ENCODE data around the gene BNIP5. TPM values are rescaled to one million over a fixed set of nuclear protein-coding genes. Genes with fewer than 3 reads are reported as not detected.

The BNIP5 gene
- total and polyA plus RNA-seq, 3 donors from 2014 or later, result 0.68 to 0.96 (median 0.87) TPM

DNA sequence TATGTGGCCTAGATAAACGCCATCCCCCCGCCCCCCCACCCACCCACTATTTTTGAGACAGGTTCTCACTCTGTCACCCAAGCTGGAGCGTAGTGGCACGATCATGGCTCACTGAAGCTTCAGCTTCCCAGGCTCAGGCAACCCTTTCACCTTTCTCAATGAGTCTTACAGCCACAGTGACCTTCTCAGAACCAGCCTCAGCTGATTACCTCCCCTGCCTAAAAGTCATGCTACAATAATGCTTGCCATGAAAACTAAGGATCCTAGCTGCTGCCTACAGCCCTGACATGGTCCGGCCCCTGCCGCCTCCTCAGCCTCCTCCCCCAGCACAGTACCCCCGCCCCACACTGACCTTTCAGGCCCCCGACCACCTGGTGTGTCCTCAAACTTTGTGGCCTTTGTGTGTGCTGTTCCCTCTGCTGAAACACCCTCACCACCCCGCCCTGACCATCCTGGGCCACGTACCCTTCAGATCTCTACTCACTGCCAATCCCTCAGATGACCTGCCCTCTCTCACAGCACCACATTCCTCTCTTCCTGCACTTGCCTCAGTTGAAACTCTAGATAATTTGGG, 35.5 kb downstream of the BNIP5 start:
- Histone ChIP-seq H3K9me3 (no peaks in the 10 kb centered on the region), H3K27ac (peak overlapping the region in 1 of 2 donors; percentile 3), H3K4me3 (no peak overlapping the region), H3K27me3 (no peaks in the 10 kb centered on the region), H3K4me1 (peaks cover 18% of the 10 kb centered on the region), H3K36me3 (ENCODE audit: low read depth, missing control alignments) (no peaks in the 10 kb centered on the region)
- TF ChIP-seq, protein P1, sequence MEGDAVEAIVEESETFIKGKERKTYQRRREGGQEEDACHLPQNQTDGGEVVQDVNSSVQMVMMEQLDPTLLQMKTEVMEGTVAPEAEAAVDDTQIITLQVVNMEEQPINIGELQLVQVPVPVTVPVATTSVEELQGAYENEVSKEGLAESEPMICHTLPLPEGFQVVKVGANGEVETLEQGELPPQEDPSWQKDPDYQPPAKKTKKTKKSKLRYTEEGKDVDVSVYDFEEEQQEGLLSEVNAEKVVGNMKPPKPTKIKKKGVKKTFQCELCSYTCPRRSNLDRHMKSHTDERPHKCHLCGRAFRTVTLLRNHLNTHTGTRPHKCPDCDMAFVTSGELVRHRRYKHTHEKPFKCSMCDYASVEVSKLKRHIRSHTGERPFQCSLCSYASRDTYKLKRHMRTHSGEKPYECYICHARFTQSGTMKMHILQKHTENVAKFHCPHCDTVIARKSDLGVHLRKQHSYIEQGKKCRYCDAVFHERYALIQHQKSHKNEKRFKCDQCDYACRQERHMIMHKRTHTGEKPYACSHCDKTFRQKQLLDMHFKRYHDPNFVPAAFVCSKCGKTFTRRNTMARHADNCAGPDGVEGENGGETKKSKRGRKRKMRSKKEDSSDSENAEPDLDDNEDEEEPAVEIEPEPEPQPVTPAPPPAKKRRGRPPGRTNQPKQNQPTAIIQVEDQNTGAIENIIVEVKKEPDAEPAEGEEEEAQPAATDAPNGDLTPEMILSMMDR (IDR thresholded peaks at IDR 0.05), result no peak
- TF ChIP-seq POLR2A (IDR thresholded peaks at IDR 0.05), result no peak
- 76 to 78% methylated on average over 10 of the region's 10 CpGs for WGBS, 2 donors
- no peak for DNase-seq
- intact Hi-C loops (cut with DNase I; ENCODE audit: low total_unique reads), result loop anchor here (10.0 kb wide), 1 partner anchor 54 kb away; no protein-coding TSS in a partner anchor

DNA sequence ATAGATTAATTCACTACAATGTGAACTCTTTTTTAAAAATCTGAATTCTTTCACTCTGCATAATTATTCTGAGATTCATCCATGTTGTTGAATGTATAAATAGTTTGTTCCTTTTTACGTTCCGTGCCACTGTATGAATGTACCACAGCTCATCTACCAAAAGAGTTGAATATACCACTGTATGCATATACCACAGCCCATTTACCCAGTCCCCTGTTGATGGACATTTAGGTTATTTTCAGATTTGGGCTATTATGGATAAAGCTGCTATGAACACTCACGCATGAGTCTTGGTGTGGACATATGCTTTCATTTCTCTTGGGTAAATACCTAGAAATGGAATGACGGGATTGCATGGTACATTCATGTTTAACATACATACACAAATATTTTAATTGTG, 38.7 kb downstream of the BNIP5 start:
- intact Hi-C loops (cut with DNase I; ENCODE audit: low total_unique reads), result no loop called here
- 96% methylated on average over 4 of the region's 4 CpGs for WGBS, 2 donors

DNA sequence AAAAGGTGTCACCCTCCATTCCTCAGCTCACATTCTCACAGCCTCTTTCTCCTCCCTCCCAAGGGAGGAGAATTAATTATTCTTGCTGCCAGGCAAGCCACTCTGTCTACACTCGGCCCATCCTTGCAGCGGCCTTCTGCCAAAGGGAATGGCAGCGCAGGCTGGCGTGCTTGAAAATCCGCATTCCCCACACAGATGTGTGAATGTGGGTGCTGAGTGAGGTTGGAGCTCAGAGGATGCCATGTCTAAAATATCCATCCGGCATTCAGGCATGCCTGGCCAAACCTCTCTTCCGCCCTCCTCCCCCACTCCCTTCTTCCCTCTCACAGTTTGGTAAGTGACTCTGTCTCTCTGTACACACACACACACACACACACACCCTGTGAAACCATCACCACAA, 39.2 kb downstream of the BNIP5 start:
- intact Hi-C loops (cut with DNase I; ENCODE audit: low total_unique reads), result no loop called here
- no peak for DNase-seq
- TF ChIP-seq POLR2A (IDR thresholded peaks at IDR 0.05), result no peak
- TF ChIP-seq, protein P1 (IDR thresholded peaks at IDR 0.05), result no peak
- no peaks in the 10 kb centered on the region for H3K36me3 ChIP-seq (ENCODE audit: low read depth, missing control alignments)
- H3K4me3 ChIP-seq, result no peak overlapping the region
- H3K9me3 ChIP-seq, result no peaks in the 10 kb centered on the region
- no peak overlapping the region for H3K27ac ChIP-seq
- H3K27me3 ChIP-seq, result no peaks in the 10 kb centered on the region
- H3K4me1 ChIP-seq, result peaks cover 16% of the 10 kb centered on the region
- WGBS, 2 donors, result 92 to 98% methylated on average over 7 of the region's 7 CpGs

More for the DNA sequence above, 38.7 kb downstream of the BNIP5 start:
- H3K4me3 ChIP-seq, result no peak overlapping the region
- no peaks in the 10 kb centered on the region for H3K36me3 ChIP-seq (ENCODE audit: low read depth, missing control alignments)
- no peak for DNase-seq
- TF ChIP-seq, protein P1 (IDR thresholded peaks at IDR 0.05), result no peak
- no peak for TF ChIP-seq POLR2A (IDR thresholded peaks at IDR 0.05)
- H3K9me3 ChIP-seq, result no peaks in the 10 kb centered on the region
- no peak overlapping the region for H3K27ac ChIP-seq
- no peaks in the 10 kb centered on the region for H3K27me3 ChIP-seq
- peaks cover 18% of the 10 kb centered on the region for H3K4me1 ChIP-seq

DNA sequence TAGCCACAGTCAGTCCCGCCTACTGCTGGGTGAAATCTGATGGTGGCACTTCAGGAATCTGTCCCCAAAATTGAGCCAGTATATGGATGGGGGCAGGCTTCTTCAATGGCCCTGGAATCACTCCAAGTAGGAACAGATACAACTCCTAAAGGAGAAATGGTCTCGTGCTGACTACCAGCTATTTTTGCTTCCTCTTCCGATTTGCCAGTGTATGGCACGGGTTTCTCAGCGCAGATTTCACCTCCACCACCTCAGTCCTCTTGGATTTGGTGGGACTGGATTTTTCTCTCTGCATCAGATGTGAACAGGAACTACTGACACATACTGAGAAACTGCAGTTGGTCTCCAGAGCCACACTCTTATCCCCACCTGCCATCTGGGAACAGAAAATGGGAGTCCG, 39.6 kb downstream of the BNIP5 start:
- TF ChIP-seq, protein P1 (IDR thresholded peaks at IDR 0.05), result no peak
- no peak for TF ChIP-seq POLR2A (IDR thresholded peaks at IDR 0.05)
- Histone ChIP-seq H3K9me3 (no peaks in the 10 kb centered on the region), H3K36me3 (ENCODE audit: low read depth, missing control alignments) (no peaks in the 10 kb centered on the region), H3K27me3 (no peaks in the 10 kb centered on the region), H3K4me3 (no peak overlapping the region), H3K27ac (no peak overlapping the region), H3K4me1 (peaks cover 11% of the 10 kb centered on the region)
- DNase-seq, result no peak
- intact Hi-C loops (cut with DNase I; ENCODE audit: low total_unique reads), result no loop called here
- 81 to 90% methylated on average over 6 of the region's 6 CpGs for WGBS, 2 donors

DNA sequence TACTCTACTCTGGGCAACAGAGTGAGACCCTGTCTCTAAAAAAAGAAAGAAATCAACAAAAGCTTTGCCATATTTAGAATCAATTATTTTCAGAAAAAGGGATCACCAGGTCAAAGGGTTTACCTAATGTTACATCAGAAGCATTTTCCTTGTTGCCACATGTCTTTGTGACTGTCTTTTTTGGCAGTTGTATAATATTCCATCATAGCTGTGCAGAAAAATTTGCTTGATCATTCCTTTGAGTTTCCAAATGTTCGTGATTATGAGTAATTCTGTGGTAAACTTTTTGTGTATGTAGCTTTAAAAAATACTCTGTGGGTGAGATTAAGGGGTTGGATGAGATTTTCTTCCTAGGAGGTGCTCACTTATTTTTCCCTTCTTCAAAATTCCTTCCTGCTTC, 40.4 kb downstream of the BNIP5 start:
- no peaks in the 10 kb centered on the region for H3K36me3 ChIP-seq (ENCODE audit: low read depth, missing control alignments)
- no peak overlapping the region for H3K4me3 ChIP-seq
- no peak for DNase-seq
- no peak overlapping the region for H3K27ac ChIP-seq
- peaks cover 4% of the 10 kb centered on the region for H3K4me1 ChIP-seq
- no peak for TF ChIP-seq POLR2A (IDR thresholded peaks at IDR 0.05)
- TF ChIP-seq, protein P1 (IDR thresholded peaks at IDR 0.05), result no peak
- no peaks in the 10 kb centered on the region for H3K27me3 ChIP-seq
- no peaks in the 10 kb centered on the region for H3K9me3 ChIP-seq
- intact Hi-C loops (cut with DNase I; ENCODE audit: low total_unique reads), result no loop called here
- WGBS, 2 donors, result 74 to 89% methylated on average over 1 of the region's 1 CpG

All from testis (tissue), 3 donors.